HEK293T (cell line): ENCODE measurements around the gene CASR.

Experiments used
- CTCF ChIA-PET: fragments of 350-600 bp; formaldehyde crosslinking; extraction: SDS; loops from one replicate; lab custom pipeline; 2021; ENCODE audit warnings: antibody characterized with exemption, inconsistent platforms; lab: Yijun Ruan, JAX
- POLR2A ChIA-PET: fragments of 350-600 bp; formaldehyde crosslinking; extraction: SDS; loops from one replicate; lab custom pipeline; 2020; ENCODE audit warnings: antibody characterized with exemption, inconsistent platforms; lab: Yijun Ruan, JAX
- DNase-seq: peaks from one replicate; pipeline ENCODE4 v3.0.0; 2012; ENCODE audit warnings: mixed read lengths; ENCODE audit errors: extremely low spot score
- ARNT ChIP-seq: fragments of 450-650 bp; IDR thresholded peaks from 2 replicates; pipeline ENCODE4 v1.6.1; 2017; ENCODE audit warnings: mild to moderate bottlenecking
- BHLHE40 ChIP-seq: fragments of 450-650 bp; IDR thresholded peaks from 2 replicates; pipeline ENCODE4 v1.6.1; 2016; ENCODE audit warnings: mild to moderate bottlenecking, moderate library complexity, borderline replicate concordance
- CTBP1 ChIP-seq: fragments of 450-650 bp; IDR thresholded peaks from 2 replicates; pipeline ENCODE4 v1.6.1; 2016; ENCODE audit warnings: borderline replicate concordance
- ELF4 ChIP-seq: fragments of 450-650 bp; IDR thresholded peaks from 2 replicates; pipeline ENCODE4 v1.6.1; 2017; ENCODE audit warnings: antibody characterized with exemption
- FOXA1 ChIP-seq: fragments of 450-650 bp; IDR thresholded peaks from 2 replicates; pipeline ENCODE4 v1.6.1; 2016; ENCODE audit warnings: mild to moderate bottlenecking
- FOXK2 ChIP-seq: fragments of 450-650 bp; IDR thresholded peaks from 2 replicates; pipeline ENCODE4 v1.6.1; 2016; ENCODE audit warnings: mild to moderate bottlenecking
- FOXM1 ChIP-seq: fragments of 450-650 bp; IDR thresholded peaks from 2 replicates; pipeline ENCODE4 v1.6.1; 2017; ENCODE audit warnings: mild to moderate bottlenecking, borderline replicate concordance
- HDGF ChIP-seq: fragments of 450-650 bp; IDR thresholded peaks from 2 replicates; pipeline ENCODE4 v1.6.1; 2017; ENCODE audit warnings: antibody characterized with exemption, borderline replicate concordance
- L3MBTL2 ChIP-seq: fragments of 450-650 bp; conservative IDR thresholded peaks from 2 replicates; pipeline ENCODE4 v1.6.1; 2016; ENCODE audit warnings: mild to moderate bottlenecking
- LEF1 ChIP-seq: fragments of 450-650 bp; IDR thresholded peaks from 2 replicates; pipeline ENCODE4 v1.6.1; 2017; ENCODE audit warnings: mild to moderate bottlenecking, borderline replicate concordance
- NFRKB ChIP-seq: fragments of 450-650 bp; IDR thresholded peaks from 2 replicates; pipeline ENCODE4 v1.6.1; 2016; ENCODE audit warnings: mild to moderate bottlenecking, moderate library complexity
- PKNOX1 ChIP-seq: fragments of 450-650 bp; IDR thresholded peaks from 2 replicates; pipeline ENCODE4 v1.6.1; 2016
- SP1 ChIP-seq: fragments of 450-650 bp; IDR thresholded peaks from 2 replicates; pipeline ENCODE4 v1.6.1; 2017
- SUZ12 ChIP-seq: fragments of 450-650 bp; IDR thresholded peaks from 2 replicates; pipeline ENCODE4 v1.6.1; 2016; ENCODE audit warnings: mild to moderate bottlenecking
- TARDBP ChIP-seq: fragments of 450-650 bp; IDR thresholded peaks from 2 replicates; pipeline ENCODE4 v1.6.1; 2016
- ZNF384 ChIP-seq: fragments of 450-650 bp; IDR thresholded peaks from 2 replicates; pipeline ENCODE4 v1.6.1; 2016

Gene CASR

GRCh38 chr3:122260206-122260605, 76.7 kb downstream of the CASR start:
- TF ChIP-seq PKNOX1 = no peak
- no peak for TF ChIP-seq BHLHE40
- no peak for TF ChIP-seq CTBP1
- no peak for TF ChIP-seq NFRKB
- no peak for TF ChIP-seq FOXM1
- no peak for DNase-seq
- ChIA-PET CTCF (no interaction called here), POLR2A (no interaction called here)

- ChIA-PET POLR2A (no interaction called here), CTCF (no interaction called here)
- DNase-seq = no peak
- TF ChIP-seq LEF1 (no peak), ARNT (no peak), SP1 (no peak), NFRKB (no peak), ZNF384 (no peak), BHLHE40 (no peak)
Observed at GRCh38 chr3:122263058-122263457, 79.6 kb downstream of the CASR start.

DNA sequence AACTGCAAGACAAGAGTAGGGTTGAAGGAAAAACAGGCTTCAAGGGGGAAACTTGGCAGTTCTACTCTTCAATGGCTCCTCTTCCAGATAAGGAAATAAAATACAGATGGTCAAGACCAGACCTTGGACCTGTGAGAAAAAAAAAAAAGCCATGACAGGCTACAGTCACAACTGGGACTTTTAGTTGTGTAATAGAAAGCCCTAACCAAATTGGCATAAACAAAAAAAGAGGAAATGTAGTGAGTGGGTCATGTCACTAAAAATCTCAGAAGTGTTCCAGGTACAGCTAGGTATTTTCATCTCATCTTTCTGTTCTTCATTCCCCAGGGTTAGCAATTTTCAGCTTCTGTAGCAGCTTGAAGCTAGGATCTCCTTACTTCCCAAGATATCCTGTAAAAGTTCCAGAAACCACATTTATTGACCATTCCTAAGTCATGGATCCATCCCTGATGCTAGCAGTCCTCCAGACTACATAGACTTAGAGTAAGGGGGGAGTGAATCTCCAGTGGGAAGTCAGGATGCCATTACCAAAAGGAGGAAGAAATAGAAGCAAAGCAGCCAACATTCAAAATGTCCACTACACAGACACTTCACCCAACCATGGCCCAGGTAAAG, 80.6 kb downstream of the CASR start:
- no peak for DNase-seq
- ChIA-PET CTCF (no interaction called here), POLR2A (no interaction called here)
- TF ChIP-seq SP1 (no peak), CTBP1 (no peak), BHLHE40 (no peak), L3MBTL2 (no peak), LEF1 (no peak), ARNT (no peak)

DNA sequence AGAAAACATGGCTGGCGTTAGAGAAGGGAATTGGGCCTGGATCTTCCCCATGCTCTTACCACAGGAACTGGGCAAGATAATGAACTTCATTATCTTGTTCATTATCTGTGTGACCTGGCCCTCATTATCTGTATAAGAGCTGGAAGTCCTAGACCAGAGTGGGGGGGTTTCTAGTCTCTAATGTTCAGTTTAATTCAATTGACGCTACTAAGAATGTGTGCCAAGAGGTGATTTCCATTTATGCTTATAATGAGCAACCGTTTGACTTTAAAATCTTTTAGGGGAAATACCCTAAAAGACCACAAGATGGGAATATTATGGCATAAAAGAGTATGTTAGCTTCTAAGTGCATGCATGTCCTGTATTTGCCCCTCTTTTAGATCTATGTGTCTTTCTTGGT, 82.5 kb downstream of the CASR start:
- CTCF ChIA-PET = no interaction called here
- no peak for TF ChIP-seq FOXM1
- no peak for TF ChIP-seq TARDBP
- TF ChIP-seq BHLHE40 = no peak
- TF ChIP-seq ELF4 = no peak
- no peak for TF ChIP-seq FOXA1
- no peak for TF ChIP-seq CTBP1
- no peak for TF ChIP-seq ZNF384
- TF ChIP-seq L3MBTL2 = no peak
- TF ChIP-seq NFRKB = no peak
- no peak for TF ChIP-seq PKNOX1
- no peak for DNase-seq
- POLR2A ChIA-PET = no interaction called here

GRCh38 chr3:122268257-122269024, 85.0 kb downstream of the CASR start:
- TF ChIP-seq SP1 (no peak), SUZ12 (no peak), FOXK2 (no peak)
- DNase-seq = no peak
- POLR2A ChIA-PET = no interaction called here
- CTCF ChIA-PET = interaction anchor here (0.6 kb wide), 1 partner anchor 257 kb away, joined by 5 read pairs; no protein-coding TSS in a partner anchor

- ChIA-PET POLR2A (no interaction called here), CTCF (no interaction called here)
- TF ChIP-seq SP1 (no peak), ARNT (no peak), FOXA1 (no peak), HDGF (no peak), TARDBP (no peak), ELF4 (no peak), BHLHE40 (no peak), CTBP1 (no peak), SUZ12 (no peak), FOXM1 (no peak), NFRKB (no peak), ZNF384 (no peak), LEF1 (no peak), L3MBTL2 (no peak), FOXK2 (no peak), PKNOX1 (no peak)
- no peak for DNase-seq
Observed at GRCh38 chr3:122269045-122269444, 85.6 kb downstream of the CASR start.
